Urinary bladder (tissue), 4 donors: ENCODE data around the gene KCNA2. TPM values are rescaled to one million over a fixed set of nuclear protein-coding genes. Genes with fewer than 3 reads are reported as not detected.

Experiments
- DNase-seq: peaks from one replicate; pipeline ENCODE4 v3.0.0-alpha.2; 2015; ENCODE audit errors: extremely low spot score
- H3K27ac ChIP-seq: one replicate; pipeline ENCODE4 v1.5.1; 2013; ENCODE audit warnings: low read depth, mild to moderate bottlenecking, moderate library complexity
- H3K36me3 ChIP-seq: one replicate; pipeline ENCODE4 v1.6.1; 2013; ENCODE audit warnings: mild to moderate bottlenecking, moderate library complexity; ENCODE audit not compliant: insufficient read depth
- H3K4me1 ChIP-seq: one replicate; pipeline ENCODE4 v1.6.1; 2013; ENCODE audit warnings: mild to moderate bottlenecking, moderate library complexity; ENCODE audit not compliant: insufficient read depth
- H3K4me3 ChIP-seq: one replicate; pipeline ENCODE4 v1.5.1; 2013; ENCODE audit warnings: low read depth, low read length
- WGBS: extraction: QIAGEN DNeasy Blood & Tissue Kit; methylation state at CpG from one replicate; pipeline ENCODE4 v1.1.7; 2013; 5-methylcytosine and 5-hydroxymethylcytosine counted together
- polyA plus RNA-seq: library from polyadenylated mRNA; stranded (reverse); fragments of 200-250 nt; gene quantifications from one replicate; pipeline ENCODE4 v1.2.3, GENCODE V29; 2013
- total RNA-seq: library from RNA; depleted of rRNA; stranded (reverse); fragments of >200 nt; gene quantifications from one replicate; pipeline ENCODE4 v1.2.3, GENCODE V29; 2014
- donor health status: healthy with polysubstance abuse.
- donor health status: healthy.

KCNA2 gene
- total and polyA plus RNA-seq, 2 donors = 0.32 to 1.7 TPM

DNA sequence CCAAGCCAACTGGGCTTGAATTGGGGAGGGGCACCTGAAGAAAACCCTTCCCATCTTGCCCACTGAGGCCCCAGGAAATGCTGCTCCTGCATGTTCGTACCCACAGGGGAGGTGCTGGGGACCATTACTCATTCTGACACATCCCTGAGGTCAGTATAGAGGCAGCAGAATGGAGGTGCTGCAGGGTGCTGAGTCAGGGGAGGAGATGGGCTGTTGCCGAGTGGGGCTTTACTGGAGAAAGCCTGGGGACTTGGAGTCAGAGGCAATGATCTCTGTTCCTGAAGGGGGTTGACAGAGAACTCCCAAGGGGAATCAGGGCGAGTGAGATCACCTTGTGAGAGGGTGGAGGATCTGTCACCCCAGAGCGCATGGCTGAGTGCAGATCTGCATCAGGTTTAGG lies 47.0 kb downstream of the KCNA2 start:
- Histone ChIP-seq H3K27ac (no peak overlapping the region), H3K4me3 (no peak overlapping the region), H3K4me1 (no peaks in the 10 kb centered on the region), H3K36me3 (no peaks in the 10 kb centered on the region)
- DNase-seq = no peak
- 48% methylated on average over 4 of the region's 4 CpGs for WGBS

DNA sequence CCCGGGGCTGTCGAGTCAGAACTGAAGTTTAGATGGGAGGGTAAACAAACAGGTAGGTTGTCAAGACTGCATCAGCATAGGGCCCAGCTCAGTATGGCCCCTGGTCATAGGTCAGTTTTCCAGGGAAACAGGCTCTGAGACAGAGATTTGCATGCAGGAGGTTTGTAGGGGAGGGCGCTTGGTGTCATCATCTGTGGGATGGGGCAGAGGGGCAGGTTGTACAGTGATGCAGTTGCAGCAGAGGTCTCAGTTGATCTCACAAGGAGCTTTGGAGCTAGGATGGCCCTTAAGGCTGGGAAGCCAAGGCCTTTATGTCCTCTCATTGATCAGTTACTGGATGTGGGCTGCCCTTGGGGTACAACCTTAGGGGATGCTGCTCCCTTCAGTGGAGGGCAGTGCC lies 48.7 kb downstream of the KCNA2 start:
- no peak overlapping the region for H3K4me3 ChIP-seq
- no peaks in the 10 kb centered on the region for H3K36me3 ChIP-seq
- no peak for DNase-seq
- H3K27ac ChIP-seq = no peak overlapping the region
- no peaks in the 10 kb centered on the region for H3K4me1 ChIP-seq
- WGBS = 59% methylated on average over 3 of the region's 3 CpGs

DNA sequence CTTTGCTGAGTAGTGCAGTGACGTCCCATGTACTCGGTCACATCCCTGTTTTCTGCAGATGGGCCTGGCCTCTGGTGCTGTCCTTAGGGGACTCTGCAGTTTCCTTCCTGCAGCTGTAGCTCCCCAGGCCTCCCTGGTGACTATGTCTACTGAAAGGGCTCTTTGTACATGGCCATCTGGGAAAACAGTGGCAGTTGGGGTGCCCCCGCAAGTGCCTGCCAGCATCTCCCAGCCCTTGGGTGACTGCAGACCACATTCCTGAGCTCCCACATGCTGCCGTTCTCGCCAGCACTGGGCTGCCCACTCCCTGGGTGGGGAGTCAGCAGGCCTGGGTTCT lies 49.7 kb downstream of the KCNA2 start:
- Histone ChIP-seq H3K27ac (no peak overlapping the region), H3K4me3 (no peak overlapping the region), H3K4me1 (no peaks in the 10 kb centered on the region), H3K36me3 (no peaks in the 10 kb centered on the region)
- DNase-seq = no peak
- WGBS = 48% methylated on average over 5 of the region's 5 CpGs

DNA sequence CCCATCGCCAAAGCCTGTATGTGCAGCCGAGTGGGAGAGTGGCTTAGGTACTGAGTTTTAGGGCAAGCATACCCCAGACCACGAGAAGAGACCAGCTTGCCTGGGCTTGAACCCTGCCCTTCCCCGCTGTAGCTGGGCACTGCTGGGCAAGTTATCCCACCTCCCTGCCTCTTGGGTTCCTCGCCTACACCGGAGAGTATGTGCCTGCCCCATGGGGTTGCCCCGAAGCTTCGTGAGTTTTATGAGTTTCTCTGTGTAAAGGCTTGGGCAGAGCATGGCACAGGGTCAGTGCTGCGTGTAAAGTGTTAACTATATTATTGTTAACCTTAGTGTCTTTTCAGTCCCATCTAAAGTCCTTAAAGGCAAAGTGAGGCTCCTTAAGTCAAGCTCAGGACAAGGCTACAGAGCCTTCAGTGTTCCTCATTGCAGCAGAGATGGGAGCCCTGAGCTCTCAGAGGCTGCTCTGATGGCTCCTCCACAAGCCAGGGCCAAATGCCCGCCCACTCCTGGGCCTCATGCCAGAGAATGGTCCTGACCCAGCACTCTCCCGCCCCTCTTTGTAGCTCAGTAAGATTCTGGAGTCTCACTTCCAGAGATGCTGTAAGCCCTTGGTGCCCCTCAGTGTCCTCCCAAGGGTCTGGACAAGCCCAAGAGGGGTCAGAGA lies 50.2 kb downstream of the KCNA2 start:
- Histone ChIP-seq H3K36me3 (no peaks in the 10 kb centered on the region), H3K27ac (no peak overlapping the region), H3K4me1 (no peaks in the 10 kb centered on the region), H3K4me3 (no peak overlapping the region)
- 35% methylated on average over 11 of the region's 11 CpGs for WGBS
- DNase-seq = no peak

DNA sequence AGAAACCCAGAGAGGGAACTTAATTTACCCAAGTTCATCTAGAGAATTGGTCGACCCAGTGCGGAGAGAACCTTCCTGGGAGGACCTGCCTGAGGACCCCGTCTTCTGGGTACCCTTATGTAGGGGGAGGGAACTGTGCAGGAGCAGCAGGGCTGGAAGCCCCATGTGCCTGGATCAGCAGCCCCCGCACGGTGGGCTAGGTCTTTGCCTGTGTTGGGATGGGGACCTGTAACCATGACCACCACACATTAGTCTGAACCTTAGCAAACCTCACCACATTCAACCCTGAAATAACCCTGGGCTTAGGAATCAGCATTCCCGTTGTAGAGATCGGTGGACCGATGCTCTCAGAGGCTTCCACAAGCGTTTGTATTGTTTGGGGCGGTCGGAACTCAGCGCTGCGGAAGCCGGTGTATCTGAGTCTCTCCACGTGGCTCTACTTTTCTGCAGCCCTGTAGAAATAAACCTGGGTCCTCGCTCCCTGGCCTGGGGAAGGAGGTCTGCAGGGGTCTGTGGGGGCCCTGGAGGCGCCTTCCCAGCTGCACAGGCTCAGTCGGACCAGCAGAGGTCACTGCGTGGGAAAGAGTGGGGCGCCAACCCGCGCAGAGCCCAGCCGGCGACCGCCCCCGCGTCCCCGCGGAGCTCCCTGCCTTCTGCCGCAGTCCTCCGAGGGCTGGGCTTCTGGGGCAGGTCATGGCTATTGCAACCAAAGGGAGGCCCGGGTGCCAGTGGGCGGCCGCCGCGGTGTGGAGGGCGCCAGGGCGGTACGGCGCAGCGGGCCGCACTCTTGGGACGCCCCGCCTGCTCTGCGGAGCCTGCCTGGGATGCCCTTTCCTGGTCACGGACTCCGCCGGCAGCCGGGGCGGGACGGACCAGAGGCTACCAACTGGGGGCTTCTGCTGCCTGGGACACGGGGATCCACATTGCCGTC lies 51.0 kb downstream of the KCNA2 start:
- Histone ChIP-seq H3K36me3 (no peaks in the 10 kb centered on the region), H3K27ac (no peak overlapping the region), H3K4me3 (peak overlapping the region; percentile 19), H3K4me1 (no peaks in the 10 kb centered on the region)
- no peak for DNase-seq
- WGBS = 7% methylated on average over 53 of the region's 53 CpGs

DNA sequence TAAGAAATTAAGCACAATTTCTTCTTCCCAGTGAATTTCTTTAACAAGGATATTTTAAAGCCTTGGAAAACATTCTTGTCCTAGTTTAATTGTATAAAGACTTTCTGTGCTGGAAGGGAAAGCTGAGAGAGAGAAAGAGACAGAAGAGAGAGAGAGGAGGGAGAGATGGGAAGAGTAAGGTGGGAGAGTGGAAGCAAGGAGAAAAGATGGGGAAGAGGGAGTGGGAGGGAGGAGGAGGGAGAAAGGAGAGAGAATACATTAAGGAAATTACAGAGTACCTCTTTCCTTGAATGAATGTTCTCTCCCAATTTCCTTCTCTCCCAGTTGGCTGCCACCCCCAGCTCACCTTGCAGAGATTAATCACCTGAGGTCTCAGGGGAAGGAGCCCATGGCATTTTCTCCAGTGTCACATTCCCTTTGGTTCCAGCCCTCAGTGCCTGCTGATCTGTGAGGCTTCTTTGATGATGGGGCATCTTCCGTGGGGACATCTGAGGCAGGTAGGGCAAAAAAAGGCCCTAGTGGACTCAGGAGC lies 54.8 kb downstream of the KCNA2 start:
- DNase-seq = no peak
- no peak overlapping the region for H3K4me3 ChIP-seq
- WGBS = 77% methylated on average over 1 of the region's 1 CpG
- H3K27ac ChIP-seq = no peak overlapping the region
- no peaks in the 10 kb centered on the region for H3K4me1 ChIP-seq
- H3K36me3 ChIP-seq = no peaks in the 10 kb centered on the region

DNA sequence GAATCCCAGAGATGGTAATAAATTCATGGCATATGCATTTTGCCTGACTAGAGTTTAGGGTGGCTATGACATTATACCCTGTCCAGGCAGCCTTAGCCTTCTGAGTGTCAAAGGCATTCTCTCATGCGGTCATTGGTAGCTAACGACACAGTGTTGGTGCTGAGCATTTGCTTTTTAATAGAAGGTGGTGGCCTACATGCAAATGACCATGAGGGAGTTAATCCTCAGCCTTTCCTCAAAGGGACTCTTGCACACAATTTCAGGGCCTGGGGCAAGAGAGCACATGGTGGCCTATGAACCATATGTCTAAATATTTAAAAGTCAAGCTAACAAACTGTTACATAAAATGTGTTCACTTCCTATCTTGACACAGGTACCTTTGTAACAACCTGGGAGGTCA lies 56.3 kb downstream of the KCNA2 start:
- DNase-seq = no peak
- Histone ChIP-seq H3K36me3 (no peaks in the 10 kb centered on the region), H3K4me3 (no peak overlapping the region)

DNA sequence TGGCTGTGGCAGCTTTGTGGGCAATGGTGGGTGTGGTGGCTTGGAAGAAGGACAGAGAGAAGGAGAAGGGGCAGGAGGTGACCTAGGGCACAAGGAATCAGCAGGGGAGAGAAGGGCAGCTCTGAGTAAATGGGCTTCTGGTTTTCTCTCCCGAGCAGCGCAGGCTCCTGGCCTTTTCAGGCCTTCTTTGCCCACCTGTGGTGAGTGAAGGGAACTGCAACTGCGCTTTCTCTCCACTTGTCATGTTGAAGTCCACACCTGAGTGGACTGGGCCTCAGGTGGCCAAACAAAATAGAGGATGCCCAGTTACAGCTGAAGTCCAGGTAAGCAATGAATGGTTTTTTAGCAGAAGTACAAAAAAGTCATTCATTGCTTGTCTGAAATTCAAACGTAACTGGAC lies 57.8 kb downstream of the KCNA2 start:
- Histone ChIP-seq H3K36me3 (no peaks in the 10 kb centered on the region), H3K27ac (no peak overlapping the region), H3K4me1 (no peaks in the 10 kb centered on the region), H3K4me3 (no peak overlapping the region)
- WGBS = 51% methylated on average over 4 of the region's 4 CpGs
- no peak for DNase-seq

More for the DNA sequence above, 56.3 kb downstream of the KCNA2 start:
- H3K4me1 ChIP-seq = no peaks in the 10 kb centered on the region
- H3K27ac ChIP-seq = no peak overlapping the region
- WGBS = 42% methylated on average over 2 of the region's 2 CpGs

DNA sequence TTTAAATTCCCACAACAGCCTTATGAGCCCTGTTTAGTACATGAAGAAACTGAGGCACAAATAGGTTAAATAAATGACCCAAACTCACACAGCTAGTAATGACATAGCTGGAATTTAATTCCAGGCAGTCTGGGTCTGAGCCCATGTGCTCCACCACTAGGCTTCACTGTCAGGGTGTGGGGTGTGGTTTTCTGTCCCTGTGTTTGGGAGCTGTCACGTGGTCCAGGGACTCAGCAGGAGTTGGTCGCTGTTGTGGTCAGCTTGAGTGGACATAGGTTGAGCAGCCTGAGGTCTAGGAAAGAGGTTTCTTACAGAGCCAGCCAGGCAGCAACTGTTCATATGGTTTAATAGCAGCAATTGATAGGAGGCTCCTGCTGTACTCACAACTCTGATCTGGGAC lies 59.1 kb downstream of the KCNA2 start:
- DNase-seq = no peak
- WGBS = 59% methylated on average over 2 of the region's 2 CpGs
- Histone ChIP-seq H3K27ac (no peak overlapping the region), H3K4me3 (no peak overlapping the region), H3K4me1 (no peaks in the 10 kb centered on the region), H3K36me3 (no peaks in the 10 kb centered on the region)

DNA sequence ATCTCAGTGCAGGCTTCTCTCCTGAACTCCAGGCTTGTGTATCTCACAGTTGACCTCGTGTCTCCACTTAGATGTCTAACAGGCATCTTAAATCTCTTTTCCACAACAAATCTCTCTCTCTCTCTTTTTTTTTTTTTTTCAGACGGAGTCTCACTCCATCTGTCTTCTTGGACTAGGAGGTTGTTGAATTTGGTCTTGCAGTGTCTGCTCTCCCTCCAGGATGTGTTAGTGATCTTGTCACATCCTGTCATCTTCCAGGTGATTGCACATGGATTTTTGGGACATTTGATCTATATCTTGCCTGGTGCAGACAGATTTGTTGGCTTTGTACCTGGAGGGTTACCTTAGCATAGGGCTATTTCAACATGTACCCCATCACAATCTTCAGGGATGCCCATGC lies 60.7 kb downstream of the KCNA2 start:
- Histone ChIP-seq H3K36me3 (no peaks in the 10 kb centered on the region), H3K4me3 (no peak overlapping the region), H3K27ac (no peak overlapping the region), H3K4me1 (no peaks in the 10 kb centered on the region)
- 46% methylated on average over 2 of the region's 2 CpGs for WGBS
- no peak for DNase-seq

DNA sequence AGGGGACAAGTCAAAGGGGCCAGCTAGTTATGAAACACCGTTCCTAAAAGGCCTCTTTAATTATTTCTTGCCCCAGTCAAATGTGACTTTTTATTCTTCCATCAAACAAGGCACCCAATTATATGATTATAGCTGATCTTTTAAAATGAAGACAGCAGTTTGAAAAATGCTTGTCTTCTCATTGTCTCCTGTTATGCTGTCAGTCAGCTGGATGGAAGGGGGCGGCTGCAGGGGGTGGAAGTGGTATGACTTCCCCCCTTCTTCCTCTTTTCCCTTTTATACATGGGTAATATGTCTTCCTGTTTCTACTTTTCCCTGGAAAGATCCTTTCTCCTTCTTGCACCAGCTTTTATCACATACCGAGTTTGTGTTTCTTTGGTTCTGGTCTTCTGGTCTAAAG lies 61.4 kb downstream of the KCNA2 start:
- no peak overlapping the region for H3K4me3 ChIP-seq
- no peak overlapping the region for H3K27ac ChIP-seq
- no peaks in the 10 kb centered on the region for H3K36me3 ChIP-seq
- no peak for DNase-seq
- 66% methylated on average over 3 of the region's 3 CpGs for WGBS
- no peaks in the 10 kb centered on the region for H3K4me1 ChIP-seq
